MCF 10A (cell line): Measurements from ENCODE around the gene RXRB. TPM values are rescaled to one million over a fixed set of nuclear protein-coding genes. Genes with fewer than 3 reads are reported as not detected.

Source experiments
- BruUV-seq: library from RNA; stranded (reverse); fragments of 400-500 nt; replicated peaks from 2 replicates; lab custom pipeline; 2021; lab: Mats Ljungman, UMichigan
- CTCF ChIA-PET: fragments of 300-600 bp; sonication (Branson Sonifier 250); formaldehyde crosslinking; extraction: SDS; loops from one replicate; lab custom pipeline; 2021; ENCODE audit warnings: antibody characterized with exemption, inconsistent platforms; lab: Yijun Ruan, JAX
- POLR2A ChIA-PET: fragments of 300-600, 350-650 bp; sonication (Branson Sonifier 250); formaldehyde crosslinking; extraction: SDS; loops from one replicate; lab custom pipeline; 2020; ENCODE audit warnings: antibody characterized with exemption, inconsistent platforms; lab: Yijun Ruan, JAX
- DNase-seq: peaks from one replicate; pipeline ENCODE4 v3.0.0-alpha.2; 2018; ENCODE audit not compliant: unreplicated experiment
- H3K27ac Mint-ChIP-seq: one replicate; pipeline ENCODE4 v1.8.0; 2022; ENCODE audit warnings: mild to moderate bottlenecking, low read depth, mixed read lengths; ENCODE audit not compliant: unreplicated experiment
- H3K27me3 Mint-ChIP-seq: one replicate; pipeline ENCODE4 v1.8.0; 2022; ENCODE audit warnings: mixed read lengths; ENCODE audit not compliant: insufficient read depth, unreplicated experiment
- H3K36me3 Mint-ChIP-seq: one replicate; pipeline ENCODE4 v1.8.0; 2022; ENCODE audit warnings: mild to moderate bottlenecking, moderate library complexity, mixed read lengths; ENCODE audit not compliant: insufficient read depth, unreplicated experiment
- H3K4me1 Mint-ChIP-seq: one replicate; pipeline ENCODE4 v1.8.0; 2022; ENCODE audit warnings: mixed read lengths; ENCODE audit not compliant: insufficient read depth, unreplicated experiment
- H3K4me3 Mint-ChIP-seq: one replicate; pipeline ENCODE4 v1.8.0; 2022; ENCODE audit warnings: mild to moderate bottlenecking, moderate library complexity, mixed read lengths; ENCODE audit not compliant: unreplicated experiment
- H3K9me3 Mint-ChIP-seq: one replicate; pipeline ENCODE4 v1.8.0; 2022; ENCODE audit warnings: mixed read lengths; ENCODE audit not compliant: unreplicated experiment
- intact Hi-C: fragments of 100-400 bp; cut with micrococcal nuclease; formaldehyde crosslinking; loops from 2 replicates; pipeline ENCODE4 v1.14.1; 2022
- total RNA-seq: library from RNA; stranded (reverse); gene quantifications from 2 replicates; pipeline ENCODE4 v1.2.3, GENCODE V29; 2022
- TF ChIP-seq, protein P1 (sequence below): fragments of 200-600 bp; IDR thresholded peaks from one replicate; pipeline ENCODE4 v1.8.0; 2022; ENCODE audit warnings: antibody characterized with exemption, mild to moderate bottlenecking; ENCODE audit not compliant: unreplicated experiment

RXRB gene
- total RNA-seq, 1 experiment from 2014 or later, result 35.1 TPM

- H3K27me3 Mint-ChIP-seq, result peaks cover 5% of the 10 kb centered on the region
- TF ChIP-seq, protein P1, sequence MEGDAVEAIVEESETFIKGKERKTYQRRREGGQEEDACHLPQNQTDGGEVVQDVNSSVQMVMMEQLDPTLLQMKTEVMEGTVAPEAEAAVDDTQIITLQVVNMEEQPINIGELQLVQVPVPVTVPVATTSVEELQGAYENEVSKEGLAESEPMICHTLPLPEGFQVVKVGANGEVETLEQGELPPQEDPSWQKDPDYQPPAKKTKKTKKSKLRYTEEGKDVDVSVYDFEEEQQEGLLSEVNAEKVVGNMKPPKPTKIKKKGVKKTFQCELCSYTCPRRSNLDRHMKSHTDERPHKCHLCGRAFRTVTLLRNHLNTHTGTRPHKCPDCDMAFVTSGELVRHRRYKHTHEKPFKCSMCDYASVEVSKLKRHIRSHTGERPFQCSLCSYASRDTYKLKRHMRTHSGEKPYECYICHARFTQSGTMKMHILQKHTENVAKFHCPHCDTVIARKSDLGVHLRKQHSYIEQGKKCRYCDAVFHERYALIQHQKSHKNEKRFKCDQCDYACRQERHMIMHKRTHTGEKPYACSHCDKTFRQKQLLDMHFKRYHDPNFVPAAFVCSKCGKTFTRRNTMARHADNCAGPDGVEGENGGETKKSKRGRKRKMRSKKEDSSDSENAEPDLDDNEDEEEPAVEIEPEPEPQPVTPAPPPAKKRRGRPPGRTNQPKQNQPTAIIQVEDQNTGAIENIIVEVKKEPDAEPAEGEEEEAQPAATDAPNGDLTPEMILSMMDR, result no peak
- peaks cover 22% of the 10 kb centered on the region for H3K4me1 Mint-ChIP-seq
These were observed 48.1 kb upstream of the RXRB start for GRCh38 chr6:33248643-33248931.

DNA sequence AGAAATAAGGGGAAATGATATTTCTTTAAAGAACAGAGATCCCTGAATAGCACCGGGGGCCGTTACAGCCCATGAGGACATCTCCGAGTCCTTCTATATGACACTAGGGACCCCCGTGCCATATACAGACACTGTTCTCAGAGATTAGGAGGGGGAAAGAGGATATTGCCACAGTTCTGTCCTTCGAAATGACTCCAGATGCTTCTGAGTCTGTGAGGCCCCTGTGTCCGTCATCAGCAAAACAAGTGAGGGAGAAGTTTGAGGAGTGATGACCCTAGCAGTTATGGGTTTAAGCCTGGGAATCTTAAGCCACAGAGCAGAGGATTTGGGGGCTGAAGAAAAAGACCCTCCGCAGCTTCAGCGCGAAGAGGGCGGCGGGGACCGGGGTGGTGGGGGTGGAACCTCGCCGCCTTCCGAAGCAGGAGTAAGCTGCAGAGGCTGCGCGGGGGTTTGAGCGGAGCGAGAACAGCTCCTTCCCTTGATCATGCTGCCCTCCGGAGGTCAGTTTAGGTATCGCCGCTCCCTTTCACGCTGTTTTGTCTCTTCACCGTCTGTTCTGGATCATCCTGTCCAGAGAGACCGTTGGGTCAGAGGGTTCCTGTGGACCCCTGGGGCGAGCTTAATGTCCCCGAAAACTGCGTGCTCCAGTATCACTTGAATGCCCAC lies 47.6 kb upstream of the RXRB start:
- peak overlapping the region; percentile 70 for H3K27ac Mint-ChIP-seq
- ChIA-PET POLR2A (interaction anchor here (0.5 to 5.5 kb wide), 31 partner anchors 8 to 348 kb away, joined by 3 to 110 read pairs (median 4); partner anchors contain the start of genes B3GALT4, BRD2, HSD17B8 and PFDN6), CTCF (interaction anchor here (0.6 to 2.8 kb wide), 41 partner anchors 10 to 925 kb away, joined by 3 to 31 read pairs (median 5); partner anchors contain the start of genes BRD2, HSD17B8, RPS18 and VPS52)
- BruUV-seq, result no TSS peak
- H3K27me3 Mint-ChIP-seq, result peaks cover 10% of the 10 kb centered on the region
- TF ChIP-seq, protein P1, result peak; percentile 97
- H3K36me3 Mint-ChIP-seq, result peaks cover 41% of the 10 kb centered on the region
- H3K4me3 Mint-ChIP-seq, result peak overlapping the region; percentile 82
- no peaks in the 10 kb centered on the region for H3K9me3 Mint-ChIP-seq
- intact Hi-C loops, result loop anchor here (1.0 to 2.0 kb wide), 5 partner anchors 39 to 234 kb away; partner anchors contain the start of genes RING1, RXRB and SLC39A7
- peak; percentile 90 for DNase-seq
- H3K4me1 Mint-ChIP-seq, result peaks cover 22% of the 10 kb centered on the region

More at GRCh38 chr6:33248643-33248931, 48.1 kb upstream of the RXRB start:
- CTCF ChIA-PET, result interaction anchor here (0.7 to 2.8 kb wide), 38 partner anchors 9 to 925 kb away, joined by 3 to 31 read pairs (median 5); partner anchors contain the start of genes HSD17B8, RPS18 and VPS52
- POLR2A ChIA-PET, result interaction anchor here (0.7 to 5.5 kb wide), 25 partner anchors 8 to 349 kb away, joined by 3 to 110 read pairs (median 6); partner anchors contain the start of genes B3GALT4, BRD2, HSD17B8 and PFDN6
- H3K9me3 Mint-ChIP-seq, result no peaks in the 10 kb centered on the region
- H3K4me3 Mint-ChIP-seq, result peak overlapping the region; percentile 82
- DNase-seq, result no peak
- peak overlapping the region; percentile 70 for H3K27ac Mint-ChIP-seq
- intact Hi-C loops, result loop anchor here (1.0 to 2.0 kb wide), 5 partner anchors 40 to 234 kb away; partner anchors contain the start of genes RING1, RXRB and SLC39A7
- peaks cover 41% of the 10 kb centered on the region for H3K36me3 Mint-ChIP-seq
- TSS peak; percentile 29 for BruUV-seq

- BruUV-seq, result no TSS peak
- H3K4me3 Mint-ChIP-seq, result no peak overlapping the region
- H3K36me3 Mint-ChIP-seq, result peaks cover 3% of the 10 kb centered on the region
- H3K4me1 Mint-ChIP-seq, result no peaks in the 10 kb centered on the region
- ChIA-PET CTCF (interaction anchor here (1.0 kb wide), 1 partner anchor 94 kb away, joined by 4 read pairs; no protein-coding TSS in a partner anchor), POLR2A (interaction anchor here (0.8 kb wide), 1 partner anchor 11 kb away, joined by 3 read pairs; no protein-coding TSS in a partner anchor)
- no peak overlapping the region for H3K27ac Mint-ChIP-seq
- peaks cover 46% of the 10 kb centered on the region for H3K27me3 Mint-ChIP-seq
- no peaks in the 10 kb centered on the region for H3K9me3 Mint-ChIP-seq
- no peak for DNase-seq
- intact Hi-C loops, result no loop called here
- TF ChIP-seq, protein P1, result no peak
These were observed 43.0 kb upstream of the RXRB start for GRCh38 chr6:33243476-33243875.

- TF ChIP-seq, protein P1, result no peak
- intact Hi-C loops, result no loop called here
- no peaks in the 10 kb centered on the region for H3K9me3 Mint-ChIP-seq
- POLR2A ChIA-PET, result no interaction called here
- no peak overlapping the region for H3K27ac Mint-ChIP-seq
- H3K4me1 Mint-ChIP-seq, result no peaks in the 10 kb centered on the region
- no peak for DNase-seq
- H3K36me3 Mint-ChIP-seq, result no peaks in the 10 kb centered on the region
- no TSS peak for BruUV-seq
- no peak overlapping the region for H3K4me3 Mint-ChIP-seq
- H3K27me3 Mint-ChIP-seq, result peaks cover 46% of the 10 kb centered on the region
- CTCF ChIA-PET, result no interaction called here
These were observed 41.5 kb upstream of the RXRB start for GRCh38 chr6:33241968-33242367.
